ENCODE measurements around the gene SNX32.

SNX32 gene

GRCh38 chr11:65856689-65857499, 23.1 kb downstream of the SNX32 start:
- H2BK5ac ChIP-seq (ENCODE audit: low read depth, low read length, poor library complexity, severe bottlenecking) = peak overlapping the region; percentile 9
- no peaks in the 10 kb centered on the region for H3K79me1 ChIP-seq (replicated peaks; ENCODE audit: low read length, poor library complexity, severe bottlenecking)
- peak overlapping the region; percentile 94 for H3K9ac ChIP-seq (ENCODE audit: low read length)
- H2BK12ac ChIP-seq (ENCODE audit: low read length in 2 of 2) = no peak overlapping the region
- no peaks in the 10 kb centered on the region for H3K9me3 ChIP-seq (ENCODE audit: control insufficient read depth, low read length)
- DNase-seq = peak; percentile 69
- H4K8ac ChIP-seq (ENCODE audit: low read length) = peak overlapping the region; percentile 27
- H2AK5ac ChIP-seq (ENCODE audit: low read length, severe bottlenecking) = no peak overlapping the region
- H2AFZ ChIP-seq (ENCODE audit: low read depth, low read length) = peak overlapping the region; percentile 34
- H3K36me3 ChIP-seq (ENCODE audit: control insufficient read depth in 1 of 2, insufficient read depth in 2 of 2, low read depth in 1 of 2, low read length in 2 of 2) = peaks cover 46 to 48% of the 10 kb centered on the region in 2 experiments
- peak overlapping the region; percentile 16 for H4K91ac ChIP-seq (ENCODE audit: low read length)
- no peaks in the 10 kb centered on the region for H3K27me3 ChIP-seq (ENCODE audit: control insufficient read depth in 1 of 2, insufficient read depth in 1 of 2, low read length in 2 of 2)
- peak overlapping the region in 1 of 2 experiments; percentile 90 for H3K23ac ChIP-seq (ENCODE audit: low read length in 2 of 2)
- peak overlapping the region in 1 of 2 experiments; percentile 98 for H3K14ac ChIP-seq (ENCODE audit: low read length in 2 of 2)
- peaks cover 37% of the 10 kb centered on the region for H3K4me1 ChIP-seq (ENCODE audit: control insufficient read depth, insufficient read depth, low read depth, low read length)
- H3K4ac ChIP-seq (ENCODE audit: low read depth in 1 of 2, low read length in 2 of 2) = peak overlapping the region; percentile 79 to 99
- peak overlapping the region; percentile 90 for H3K27ac ChIP-seq (ENCODE audit: low read length, poor library complexity, severe bottlenecking)
- WGBS = 4% methylated on average over 40 of the region's 57 CpGs
- peak overlapping the region; percentile 64 for H3K4me2 ChIP-seq (ENCODE audit: low read length, poor library complexity, severe bottlenecking)
- H3K4me3 ChIP-seq (ENCODE audit: insufficient read depth in 1 of 2, low read depth in 1 of 2, low read length in 2 of 2) = peak overlapping the region; percentile 82 to 94
- no peak overlapping the region for H2BK15ac ChIP-seq (ENCODE audit: low read depth, poor library complexity, severe bottlenecking)
- H3K18ac ChIP-seq (ENCODE audit: low read depth in 1 of 2, low read length in 2 of 2) = peak overlapping the region; percentile 97 to 98
- H2BK120ac ChIP-seq (ENCODE audit: low read depth, low read length) = no peak overlapping the region

DNA sequence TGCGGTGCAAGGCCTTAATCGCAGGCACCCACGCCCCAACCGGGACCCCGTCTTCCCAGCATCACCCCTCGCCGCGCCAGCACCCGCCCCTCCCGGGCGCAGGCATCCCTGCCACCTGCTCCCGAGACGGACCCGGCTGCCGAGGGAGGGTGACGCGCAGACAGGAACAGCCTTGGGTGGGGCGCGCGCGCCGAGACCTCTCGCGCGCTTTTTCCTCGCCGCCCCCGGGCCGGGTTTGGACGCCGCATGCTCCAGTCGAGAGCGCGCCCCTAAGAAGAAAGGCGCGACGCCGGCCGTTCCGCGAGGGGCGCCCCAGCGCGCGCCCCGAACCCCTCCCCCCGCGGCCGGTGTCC, 23.7 kb downstream of the SNX32 start:
- Histone ChIP-seq H3K27me3 (ENCODE audit: control insufficient read depth in 1 of 2, insufficient read depth in 1 of 2, low read length in 2 of 2) (no peaks in the 10 kb centered on the region), H3K4me1 (ENCODE audit: control insufficient read depth, insufficient read depth, low read depth, low read length) (peaks cover 40% of the 10 kb centered on the region), H3K23ac (ENCODE audit: low read length in 2 of 2) (peak overlapping the region in 1 of 2 experiments; percentile 90), H3K79me1 (replicated peaks; ENCODE audit: low read length, poor library complexity, severe bottlenecking) (peaks cover 2% of the 10 kb centered on the region), H4K91ac (ENCODE audit: low read length) (peak overlapping the region; percentile 16), H3K9ac (ENCODE audit: low read length) (peak overlapping the region; percentile 94), H3K9me3 (ENCODE audit: control insufficient read depth, low read length) (no peaks in the 10 kb centered on the region), H2BK5ac (ENCODE audit: low read depth, low read length, poor library complexity, severe bottlenecking) (peak overlapping the region; percentile 97), H3K27ac (ENCODE audit: low read length, poor library complexity, severe bottlenecking) (peak overlapping the region; percentile 90), H2BK12ac (ENCODE audit: low read length in 2 of 2) (peak overlapping the region in 1 of 2 experiments; percentile 55), H3K4ac (ENCODE audit: low read depth in 1 of 2, low read length in 2 of 2) (peak overlapping the region; percentile 79 to 99), H4K8ac (ENCODE audit: low read length) (peak overlapping the region; percentile 38), H2BK15ac (ENCODE audit: low read depth, poor library complexity, severe bottlenecking) (peak overlapping the region; percentile 73), H2AFZ (ENCODE audit: low read depth, low read length) (no peak overlapping the region), H2AK5ac (ENCODE audit: low read length, severe bottlenecking) (no peak overlapping the region), H3K4me2 (ENCODE audit: low read length, poor library complexity, severe bottlenecking) (no peak overlapping the region), H3K36me3 (ENCODE audit: control insufficient read depth in 1 of 2, insufficient read depth in 2 of 2, low read depth in 1 of 2, low read length in 2 of 2) (peaks cover 46 to 48% of the 10 kb centered on the region in 2 experiments), H3K14ac (ENCODE audit: low read length in 2 of 2) (peak overlapping the region in 1 of 2 experiments; percentile 98), H3K18ac (ENCODE audit: low read depth in 1 of 2, low read length in 2 of 2) (peak overlapping the region; percentile 97 to 98), H3K4me3 (ENCODE audit: insufficient read depth in 1 of 2, low read depth in 1 of 2, low read length in 2 of 2) (peak overlapping the region; percentile 82 to 94), H2BK120ac (ENCODE audit: low read depth, low read length) (peak overlapping the region; percentile 90)
- DNase-seq = no peak
- WGBS = under 1% methylated on average over 35 of the region's 49 CpGs

GRCh38 chr11:65857853-65858680, 24.3 kb downstream of the SNX32 start, which contains the start of gene CFL1:
Gene CFL1 (minus strand): TSS chr11:65858180. CDS start chr11:65858099, 81 bp downstream.
- peak within 1 kb of the TSS; percentile 90 for H2BK120ac ChIP-seq (ENCODE audit: low read depth, low read length)
- peaks cover 41% of the 10 kb centered on the region for H3K4me1 ChIP-seq (ENCODE audit: control insufficient read depth, insufficient read depth, low read depth, low read length)
- peak within 1 kb of the TSS; percentile 17 for H2AK5ac ChIP-seq (ENCODE audit: low read length, severe bottlenecking)
- H4K91ac ChIP-seq (ENCODE audit: low read length) = peak within 1 kb of the TSS; percentile 92
- H2AFZ ChIP-seq (ENCODE audit: low read depth, low read length) = peak within 1 kb of the TSS; percentile 34
- peaks cover 46 to 48% of the 10 kb centered on the region in 2 experiments for H3K36me3 ChIP-seq (ENCODE audit: control insufficient read depth in 1 of 2, insufficient read depth in 2 of 2, low read depth in 1 of 2, low read length in 2 of 2)
- peak within 1 kb of the TSS in 1 of 2 experiments; percentile 90 for H3K23ac ChIP-seq (ENCODE audit: low read length in 2 of 2)
- DNase-seq = peak; percentile 98
- peak within 1 kb of the TSS; percentile 97 for H2BK5ac ChIP-seq (ENCODE audit: low read depth, low read length, poor library complexity, severe bottlenecking)
- H2BK15ac ChIP-seq (ENCODE audit: low read depth, poor library complexity, severe bottlenecking) = peak within 1 kb of the TSS; percentile 89
- H3K18ac ChIP-seq (ENCODE audit: low read depth in 1 of 2, low read length in 2 of 2) = peak within 1 kb of the TSS; percentile 97 to 99
- H3K79me1 ChIP-seq (replicated peaks; ENCODE audit: low read length, poor library complexity, severe bottlenecking) = peaks cover 3% of the 10 kb centered on the region
- no peaks in the 10 kb centered on the region for H3K9me3 ChIP-seq (ENCODE audit: control insufficient read depth, low read length)
- under 1% methylated on average over 70 of the region's 92 CpGs for WGBS
- peak within 1 kb of the TSS; percentile 66 for H4K8ac ChIP-seq (ENCODE audit: low read length)
- peak within 1 kb of the TSS; percentile 72 for H3K4me2 ChIP-seq (ENCODE audit: low read length, poor library complexity, severe bottlenecking)
- peak within 1 kb of the TSS; percentile 97 for H3K27ac ChIP-seq (ENCODE audit: low read length, poor library complexity, severe bottlenecking)
- H3K4me3 ChIP-seq (ENCODE audit: insufficient read depth in 1 of 2, low read depth in 1 of 2, low read length in 2 of 2) = peak within 1 kb of the TSS; percentile 82 to 94
- H3K27me3 ChIP-seq (ENCODE audit: control insufficient read depth in 1 of 2, insufficient read depth in 1 of 2, low read length in 2 of 2) = no peaks in the 10 kb centered on the region
- H2BK12ac ChIP-seq (ENCODE audit: low read length in 2 of 2) = peak within 1 kb of the TSS in 1 of 2 experiments; percentile 70
- peak within 1 kb of the TSS; percentile 79 to 99 for H3K4ac ChIP-seq (ENCODE audit: low read depth in 1 of 2, low read length in 2 of 2)
- H3K14ac ChIP-seq (ENCODE audit: low read length in 2 of 2) = peak within 1 kb of the TSS in 1 of 2 experiments; percentile 98
- H3K9ac ChIP-seq (ENCODE audit: low read length) = peak within 1 kb of the TSS; percentile 94
